Upper lobe of right lung (tissue), 1 donor: Measurements from ENCODE around the gene KLF5. TPM values are rescaled to one million over a fixed set of nuclear protein-coding genes. Genes with fewer than 3 reads are reported as not detected.

ENCODE experiments used
- ATAC-seq: fragments of 200-7000 bp; cut with Tn5 transposase; one replicate; pipeline ENCODE4 v1.9.1; 2020; ENCODE audit warnings: mild to moderate bottlenecking, moderate library complexity
- DNase-seq: peaks from one replicate; pipeline ENCODE4 v3.0.0-alpha.2; 2020
- H3K27ac ChIP-seq: fragments of 200-600 bp; one replicate; pipeline ENCODE4 v1.8.0; 2022
- H3K27me3 ChIP-seq: fragments of 200-600 bp; one replicate; pipeline ENCODE4 v1.8.0; 2022; ENCODE audit warnings: mild to moderate bottlenecking
- H3K36me3 ChIP-seq: fragments of 200-600 bp; one replicate; pipeline ENCODE4 v1.8.0; 2022
- H3K4me1 ChIP-seq: fragments of 200-600 bp; one replicate; pipeline ENCODE4 v1.8.0; 2022
- H3K4me3 ChIP-seq: fragments of 200-600 bp; one replicate; pipeline ENCODE4 v1.8.0; 2022; ENCODE audit warnings: mild to moderate bottlenecking
- H3K9me3 ChIP-seq: fragments of 200-600 bp; one replicate; pipeline ENCODE4 v1.8.0; 2022
- intact Hi-C: fragments of 100-400 bp; cut with DNase I; formaldehyde crosslinking; loops from one replicate; pipeline ENCODE4 v1.11.0; 2022
- total RNA-seq: library from RNA; stranded (reverse); fragmentation: NEBNext Ultra II Directional; extraction: Animal tissue kit (Norgen Biotek cat#: 25700); gene quantifications from one replicate; pipeline ENCODE4 v1.2.1, GENCODE V29; 2021
- TF ChIP-seq, protein P1 (sequence below): fragments of 200-600 bp; IDR thresholded peaks from one replicate; pipeline ENCODE4 v1.8.0; 2022; ENCODE audit warnings: antibody characterized with exemption
- donor health status: DM: no; HTN: yes; CAD: no; lungs with severe emphysema.

KLF5 gene
- total RNA-seq, 1 donor from 2014 or later: 53.7 TPM

DNA sequence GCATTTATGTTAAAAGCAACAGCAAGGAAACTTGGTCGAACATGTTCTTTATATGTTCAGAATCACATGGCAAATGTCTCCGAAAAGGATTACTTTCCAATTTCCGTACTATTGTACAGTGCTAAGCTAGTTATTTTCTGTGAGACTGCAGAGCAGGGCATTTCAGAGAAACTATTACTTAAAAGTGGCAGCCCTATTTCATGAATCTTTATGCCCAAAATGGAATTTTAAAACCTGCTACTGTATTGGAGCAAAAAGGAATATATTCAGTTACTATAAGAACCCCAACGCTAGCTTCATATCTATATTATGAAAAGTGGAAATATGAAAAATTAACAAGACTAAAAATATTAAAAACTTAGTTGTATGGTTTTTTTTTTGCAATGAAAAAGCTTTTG, 2.2 kb upstream of the KLF5 start:
- Histone ChIP-seq H3K4me1 (peaks cover 5% of the 10 kb centered on the region), H3K9me3 (no peaks in the 10 kb centered on the region), H3K27me3 (peaks cover 26% of the 10 kb centered on the region), H3K36me3 (no peaks in the 10 kb centered on the region), H3K27ac (no peak overlapping the region), H3K4me3 (no peak overlapping the region)
- DNase-seq (no peak), ATAC-seq (no peak)
- TF ChIP-seq, protein P1, sequence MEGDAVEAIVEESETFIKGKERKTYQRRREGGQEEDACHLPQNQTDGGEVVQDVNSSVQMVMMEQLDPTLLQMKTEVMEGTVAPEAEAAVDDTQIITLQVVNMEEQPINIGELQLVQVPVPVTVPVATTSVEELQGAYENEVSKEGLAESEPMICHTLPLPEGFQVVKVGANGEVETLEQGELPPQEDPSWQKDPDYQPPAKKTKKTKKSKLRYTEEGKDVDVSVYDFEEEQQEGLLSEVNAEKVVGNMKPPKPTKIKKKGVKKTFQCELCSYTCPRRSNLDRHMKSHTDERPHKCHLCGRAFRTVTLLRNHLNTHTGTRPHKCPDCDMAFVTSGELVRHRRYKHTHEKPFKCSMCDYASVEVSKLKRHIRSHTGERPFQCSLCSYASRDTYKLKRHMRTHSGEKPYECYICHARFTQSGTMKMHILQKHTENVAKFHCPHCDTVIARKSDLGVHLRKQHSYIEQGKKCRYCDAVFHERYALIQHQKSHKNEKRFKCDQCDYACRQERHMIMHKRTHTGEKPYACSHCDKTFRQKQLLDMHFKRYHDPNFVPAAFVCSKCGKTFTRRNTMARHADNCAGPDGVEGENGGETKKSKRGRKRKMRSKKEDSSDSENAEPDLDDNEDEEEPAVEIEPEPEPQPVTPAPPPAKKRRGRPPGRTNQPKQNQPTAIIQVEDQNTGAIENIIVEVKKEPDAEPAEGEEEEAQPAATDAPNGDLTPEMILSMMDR: no peak
- intact Hi-C loops: no loop called here

GRCh38 chr13:73057284-73058063, 1.3 kb upstream of the KLF5 start:
- TF ChIP-seq, protein P1: no peak
- intact Hi-C loops: no loop called here
- Histone ChIP-seq H3K9me3 (no peaks in the 10 kb centered on the region), H3K27me3 (peaks cover 26% of the 10 kb centered on the region), H3K4me1 (peaks cover 5% of the 10 kb centered on the region), H3K36me3 (no peaks in the 10 kb centered on the region), H3K4me3 (no peak overlapping the region), H3K27ac (peak overlapping the region; percentile 75)
- no peak for ATAC-seq
- no peak for DNase-seq

- Histone ChIP-seq H3K4me3 (peak overlapping the region; percentile 73), H3K36me3 (no peaks in the 10 kb centered on the region), H3K4me1 (peaks cover 5% of the 10 kb centered on the region), H3K9me3 (no peaks in the 10 kb centered on the region), H3K27me3 (peaks cover 26% of the 10 kb centered on the region), H3K27ac (peak overlapping the region; percentile 75)
- intact Hi-C loops: no loop called here
- DNase-seq (no peak), ATAC-seq (no peak)
- TF ChIP-seq, protein P1: no peak
These were observed 816 bp upstream of the KLF5 start for GRCh38 chr13:73058064-73058313.

DNA sequence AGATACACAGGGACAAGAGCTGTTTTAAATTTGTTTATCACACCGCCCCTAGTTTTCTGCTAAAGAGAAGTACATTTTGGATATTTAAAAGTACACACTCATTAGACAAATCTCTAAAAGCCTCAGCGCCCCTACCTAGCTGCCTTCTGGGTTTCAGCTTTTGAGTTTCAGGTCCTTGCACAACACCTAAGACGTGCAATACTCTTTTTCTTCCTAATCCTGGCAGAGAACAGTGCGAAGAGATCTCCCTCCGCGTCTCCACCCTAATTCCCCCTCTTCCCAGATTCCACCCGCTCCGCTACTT, 421 bp upstream of the KLF5 start:
- TF ChIP-seq, protein P1: no peak
- Histone ChIP-seq H3K36me3 (no peaks in the 10 kb centered on the region), H3K27ac (peak overlapping the region; percentile 75), H3K4me3 (peak overlapping the region; percentile 73), H3K9me3 (no peaks in the 10 kb centered on the region), H3K27me3 (peaks cover 26% of the 10 kb centered on the region), H3K4me1 (peaks cover 5% of the 10 kb centered on the region)
- intact Hi-C loops: no loop called here
- ATAC-seq: no peak
- no peak for DNase-seq

DNA sequence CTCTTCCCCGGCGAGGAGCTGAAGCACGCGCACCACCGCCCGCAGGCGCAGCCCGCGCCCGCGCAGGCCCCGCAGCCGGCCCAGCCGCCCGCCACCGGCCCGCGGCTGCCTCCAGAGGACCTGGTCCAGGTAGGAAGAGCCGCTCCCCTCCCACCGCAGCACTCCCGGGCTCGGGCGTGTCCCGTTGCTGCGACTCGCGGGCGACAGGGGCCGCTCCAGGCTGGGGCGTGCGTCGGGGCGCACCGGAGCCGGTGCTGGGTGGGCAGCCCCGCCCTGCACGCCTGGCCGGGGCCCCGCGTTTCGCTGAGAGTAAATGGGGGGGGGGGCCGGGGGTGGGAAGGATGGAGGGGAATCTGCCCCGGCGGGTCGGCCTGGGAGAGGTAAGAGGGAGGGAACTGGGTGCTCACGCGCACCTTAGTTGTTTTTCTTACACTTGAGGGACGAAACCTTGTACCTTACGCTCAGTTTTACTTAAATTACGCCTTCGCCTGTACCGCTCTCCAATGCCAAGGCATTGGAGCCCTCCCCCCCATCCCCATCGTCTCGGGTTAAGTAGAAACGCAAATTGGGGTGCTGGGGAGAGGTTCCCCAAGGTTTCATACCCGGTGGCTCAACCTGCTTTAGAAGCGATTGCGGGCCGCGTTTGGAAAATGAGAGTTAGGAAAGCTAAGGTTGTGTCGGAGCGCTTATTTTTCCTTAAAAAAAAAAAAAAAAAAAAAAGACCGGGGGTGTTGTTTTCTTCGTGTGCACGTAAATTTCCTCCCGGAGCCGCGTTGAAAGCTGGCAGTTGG, 850 bp downstream of the KLF5 start:
- DNase-seq: peak; percentile 91
- ATAC-seq: peak; percentile 75
- H3K9me3 ChIP-seq: no peaks in the 10 kb centered on the region
- intact Hi-C loops: no loop called here
- TF ChIP-seq, protein P1: peak; percentile 17
- H3K4me1 ChIP-seq: peaks cover 5% of the 10 kb centered on the region
- peak overlapping the region; percentile 73 for H3K4me3 ChIP-seq
- H3K27ac ChIP-seq: peak overlapping the region; percentile 84
- peaks cover 6% of the 10 kb centered on the region for H3K36me3 ChIP-seq
- peaks cover 24% of the 10 kb centered on the region for H3K27me3 ChIP-seq
